ENCODE measurements around the gene APOBEC2.

The APOBEC2 gene

GRCh38 chr6:41083072-41083471 lies 30.1 kb downstream of the APOBEC2 start:
- DNase-seq (ENCODE audit: extremely low read depth in 1 of 2, low read depth in 1 of 2): no peak

- no peak for DNase-seq (ENCODE audit: extremely low read depth in 1 of 2, low read depth in 1 of 2)
Measured at GRCh38 chr6:41085182-41085581, 32.2 kb downstream of the APOBEC2 start.

GRCh38 chr6:41088451-41088850 lies 35.4 kb downstream of the APOBEC2 start:
- DNase-seq (ENCODE audit: extremely low read depth in 1 of 2, low read depth in 1 of 2): no peak

GRCh38 chr6:41090841-41091761 lies 38.1 kb downstream of the APOBEC2 start:
- no peak for DNase-seq (ENCODE audit: extremely low read depth in 1 of 2, low read depth in 1 of 2)

GRCh38 chr6:41092421-41093140 lies 39.6 kb downstream of the APOBEC2 start:
- no peak for DNase-seq (ENCODE audit: extremely low read depth in 1 of 2, low read depth in 1 of 2)

- no peak for DNase-seq (ENCODE audit: extremely low read depth in 1 of 2, low read depth in 1 of 2)
Measured at GRCh38 chr6:41093729-41094128, 40.7 kb downstream of the APOBEC2 start.

GRCh38 chr6:41097467-41098090 lies 44.6 kb downstream of the APOBEC2 start:
- no peak for DNase-seq (ENCODE audit: extremely low read depth in 1 of 2, low read depth in 1 of 2)

- no peak for DNase-seq (ENCODE audit: extremely low read depth in 1 of 2, low read depth in 1 of 2)
Measured at GRCh38 chr6:41098366-41098765, 45.4 kb downstream of the APOBEC2 start.

GRCh38 chr6:41100871-41101287 lies 47.9 kb downstream of the APOBEC2 start:
- DNase-seq (ENCODE audit: extremely low read depth in 1 of 2, low read depth in 1 of 2): no peak

GRCh38 chr6:41103847-41104246 lies 50.8 kb downstream of the APOBEC2 start:
- no peak for DNase-seq (ENCODE audit: extremely low read depth in 1 of 2, low read depth in 1 of 2)

- no peak for DNase-seq (ENCODE audit: extremely low read depth in 1 of 2, low read depth in 1 of 2)
Measured at GRCh38 chr6:41111017-41111416, 58.0 kb downstream of the APOBEC2 start.

Data from stimulated activated CD8-positive, alpha-beta memory T cell treated with anti-CD3 and anti-CD28 coated beads, Interleukin-7, amount 100 ng/mL, for 48 hours (primary cell).